Dedifferentiated amniotic fluid mesenchymal stem cell (primary cell): ENCODE results near the gene NEGR1.

ENCODE experiments used
- DNase-seq: peaks from one replicate; pipeline ENCODE4 v3.0.0-alpha.2; 2016; ENCODE audit errors: extremely low spot score

The NEGR1 gene

GRCh38 chr1:72034827-72035226, 247.5 kb downstream of the NEGR1 start:
- no peak for DNase-seq

GRCh38 chr1:72023063-72023930, 259.0 kb downstream of the NEGR1 start:
- no peak for DNase-seq

- no peak for DNase-seq
Observed at GRCh38 chr1:72018562-72018961, 263.8 kb downstream of the NEGR1 start.

GRCh38 chr1:72015006-72015405, 267.3 kb downstream of the NEGR1 start:
- no peak for DNase-seq

GRCh38 chr1:72013161-72013560, 269.2 kb downstream of the NEGR1 start:
- DNase-seq: no peak

- no peak for DNase-seq
Observed at GRCh38 chr1:72011721-72012120, 270.6 kb downstream of the NEGR1 start.

GRCh38 chr1:72010094-72010431, 272.3 kb downstream of the NEGR1 start:
- DNase-seq: no peak

- DNase-seq: no peak
Observed at GRCh38 chr1:72009173-72010093, 272.9 kb downstream of the NEGR1 start.

GRCh38 chr1:72007312-72007711, 275.0 kb downstream of the NEGR1 start:
- no peak for DNase-seq

GRCh38 chr1:72006092-72006491, 276.2 kb downstream of the NEGR1 start:
- DNase-seq: peak; percentile 19

GRCh38 chr1:72003092-72003491, 279.2 kb downstream of the NEGR1 start:
- DNase-seq: no peak

GRCh38 chr1:72000809-72001208, 281.5 kb downstream of the NEGR1 start:
- DNase-seq: no peak

GRCh38 chr1:71994646-71995045, 287.7 kb downstream of the NEGR1 start:
- no peak for DNase-seq

GRCh38 chr1:71987181-71987580, 295.2 kb downstream of the NEGR1 start:
- no peak for DNase-seq

- no peak for DNase-seq
Observed at GRCh38 chr1:71986160-71986559, 296.2 kb downstream of the NEGR1 start.

- DNase-seq: no peak
Observed at GRCh38 chr1:71980556-71980955, 301.8 kb downstream of the NEGR1 start.

GRCh38 chr1:71979882-71980281, 302.5 kb downstream of the NEGR1 start:
- DNase-seq: no peak

- no peak for DNase-seq
Observed at GRCh38 chr1:71967670-71968069, 314.7 kb downstream of the NEGR1 start.

- DNase-seq: no peak
Observed at GRCh38 chr1:71964188-71964587, 318.2 kb downstream of the NEGR1 start.

- no peak for DNase-seq
Observed at GRCh38 chr1:71956613-71957285, 325.6 kb downstream of the NEGR1 start.

GRCh38 chr1:71950579-71950978, 331.8 kb downstream of the NEGR1 start:
- DNase-seq: no peak

GRCh38 chr1:71949681-71950080, 332.7 kb downstream of the NEGR1 start:
- DNase-seq: no peak
